Activated T-helper 1 cell treated with anti-CD3 and anti-CD28 coated beads, Interleukin-12 subunit alpha, Interleukin-12 subunit beta, Interleukin-2, Interleukin-4 antibody, amounts not matched to agents 30 ng/mL and 10 ng/mL and 1 ng/mL, durations not matched to agents 14 hours and 24 hours and 36 hours (primary cell): ENCODE data around the gene C14orf180. TPM values are rescaled to one million over a fixed set of nuclear protein-coding genes. Genes with fewer than 3 reads are reported as not detected.

Source experiments
- DNase-seq: peaks from one replicate; pipeline ENCODE4 v3.0.0; 2021; ENCODE audit warnings: low spot score
- H3K27ac Mint-ChIP-seq: one replicate; pipeline ENCODE4 v1.8.0; 2021; ENCODE audit warnings: mild to moderate bottlenecking, mixed read lengths
- H3K27me3 Mint-ChIP-seq: one replicate; pipeline ENCODE4 v1.8.0; 2022; ENCODE audit warnings: mild to moderate bottlenecking, moderate library complexity, mixed read lengths; ENCODE audit not compliant: insufficient read depth
- H3K36me3 Mint-ChIP-seq: one replicate; pipeline ENCODE4 v1.8.0; 2021; ENCODE audit warnings: low read depth, mixed read lengths
- H3K4me1 Mint-ChIP-seq: one replicate; pipeline ENCODE4 v1.8.0; 2021; ENCODE audit warnings: low read depth, mixed read lengths
- H3K4me3 Mint-ChIP-seq: one replicate; pipeline ENCODE4 v1.8.0; 2021; ENCODE audit warnings: mild to moderate bottlenecking, moderate library complexity, mixed read lengths
- H3K9me3 Mint-ChIP-seq: one replicate; pipeline ENCODE4 v1.8.0; 2021; ENCODE audit warnings: mixed read lengths
- intact Hi-C: fragments of 100-400 bp; cut with micrococcal nuclease; formaldehyde crosslinking; loops from one replicate; pipeline ENCODE4 v1.15.1; 2024
- total RNA-seq: library from RNA; stranded (reverse); gene quantifications from 2 replicates; pipeline ENCODE4 v1.2.3, GENCODE V29; 2022

The C14orf180 gene
- total RNA-seq, 1 donor from 2014 or later, result not detected

DNA sequence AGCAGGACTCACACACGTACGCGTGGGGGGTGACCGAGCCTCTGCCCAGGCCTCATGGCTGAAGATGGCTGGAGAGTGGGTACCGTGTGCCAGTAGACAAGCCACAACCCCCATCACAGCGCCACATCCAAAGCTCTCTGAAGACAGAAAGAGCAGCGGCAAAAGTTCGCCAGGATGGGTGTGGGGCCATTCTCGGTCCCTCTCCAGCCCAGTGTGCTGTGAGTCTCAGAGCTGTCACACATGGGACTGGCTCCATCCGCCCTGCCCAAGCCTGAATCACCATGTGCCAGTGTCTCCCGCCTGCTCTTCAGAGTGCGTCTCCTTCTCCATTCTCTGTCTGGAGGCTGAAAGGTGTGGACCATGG lies 19.3 kb downstream of the C14orf180 start:
- no peaks in the 10 kb centered on the region for H3K36me3 Mint-ChIP-seq
- H3K27ac Mint-ChIP-seq, result no peak overlapping the region
- no peak for DNase-seq
- H3K9me3 Mint-ChIP-seq, result no peaks in the 10 kb centered on the region
- H3K4me3 Mint-ChIP-seq, result no peak overlapping the region
- H3K4me1 Mint-ChIP-seq, result no peaks in the 10 kb centered on the region
- peaks cover 10% of the 10 kb centered on the region for H3K27me3 Mint-ChIP-seq
- intact Hi-C loops, result no loop called here

DNA sequence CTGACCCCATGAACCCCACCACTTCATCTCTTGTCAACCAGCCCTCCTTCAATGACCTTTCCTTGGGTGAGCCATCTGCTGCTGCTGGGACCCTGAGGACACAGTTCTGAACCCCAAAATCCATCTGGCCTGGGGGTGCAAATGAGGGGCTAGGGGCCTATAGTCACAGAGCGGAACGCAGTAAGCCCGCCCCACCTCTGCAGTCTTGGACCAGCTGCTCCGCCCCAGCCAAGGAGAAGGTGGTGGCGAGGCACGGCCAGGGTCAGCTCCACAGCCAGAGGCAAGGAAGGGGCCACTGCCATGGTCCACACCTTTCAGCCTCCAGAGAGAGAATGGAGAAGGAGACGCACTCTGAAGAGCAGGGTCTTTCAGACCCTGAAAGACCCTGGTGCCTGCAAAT lies 19.9 kb downstream of the C14orf180 start:
- intact Hi-C loops, result no loop called here
- DNase-seq, result no peak
- H3K36me3 Mint-ChIP-seq, result no peaks in the 10 kb centered on the region
- peaks cover 10% of the 10 kb centered on the region for H3K27me3 Mint-ChIP-seq
- no peak overlapping the region for H3K4me3 Mint-ChIP-seq
- H3K27ac Mint-ChIP-seq, result no peak overlapping the region
- H3K9me3 Mint-ChIP-seq, result no peaks in the 10 kb centered on the region
- no peaks in the 10 kb centered on the region for H3K4me1 Mint-ChIP-seq

DNA sequence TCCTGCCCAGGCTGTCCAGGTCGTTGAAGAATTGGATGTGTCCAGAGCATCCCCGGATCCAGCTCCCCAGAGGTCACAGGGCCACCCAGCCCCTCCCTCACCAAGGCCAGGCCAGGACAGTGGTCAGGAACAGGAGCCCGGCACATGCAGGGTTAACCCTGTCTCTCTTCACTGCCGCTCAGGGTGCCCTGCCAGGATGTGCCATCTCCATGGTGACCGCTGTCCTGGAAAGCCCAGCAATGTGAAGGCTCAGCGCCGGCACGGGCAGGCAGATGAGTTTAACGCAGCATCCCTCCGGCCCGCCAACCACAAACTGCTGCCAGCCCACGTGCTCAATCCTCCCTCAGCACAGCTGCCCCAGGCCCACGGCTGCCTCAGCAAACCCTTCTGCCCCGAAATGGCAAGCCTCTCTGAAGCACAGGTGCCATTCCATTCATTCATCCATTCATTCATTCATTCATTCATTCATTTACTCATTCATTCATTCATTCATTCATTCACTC lies 20.6 kb downstream of the C14orf180 start:
- Mint-ChIP-seq H3K27me3 (peaks cover 14% of the 10 kb centered on the region), H3K4me3 (no peak overlapping the region), H3K4me1 (no peaks in the 10 kb centered on the region)

DNA sequence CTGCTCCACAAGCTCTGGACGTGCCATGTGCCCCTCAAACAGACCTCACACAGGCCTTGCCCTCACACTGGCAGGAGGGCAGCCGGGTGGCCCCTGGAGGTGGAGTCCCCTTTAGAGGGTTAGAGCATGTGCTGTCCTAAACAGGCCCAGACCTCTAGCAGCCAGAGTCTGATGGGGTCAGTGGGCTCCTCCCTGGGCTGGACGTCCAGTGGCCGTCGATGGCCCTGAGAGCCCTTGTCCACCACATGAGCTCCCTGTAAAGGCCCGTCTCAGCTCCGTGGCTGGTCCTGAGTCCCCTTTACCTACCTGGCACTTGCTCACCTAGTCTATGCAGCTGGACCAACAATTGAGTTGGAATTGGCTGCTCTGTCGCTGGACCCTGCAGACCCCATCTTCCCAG lies 21.2 kb downstream of the C14orf180 start:
- Mint-ChIP-seq H3K27ac (no peak overlapping the region), H3K9me3 (no peaks in the 10 kb centered on the region), H3K36me3 (no peaks in the 10 kb centered on the region), H3K27me3 (peaks cover 20% of the 10 kb centered on the region), H3K4me3 (no peak overlapping the region), H3K4me1 (no peaks in the 10 kb centered on the region)
- intact Hi-C loops, result no loop called here
- DNase-seq, result no peak

More for the DNA sequence above, 20.6 kb downstream of the C14orf180 start:
- DNase-seq, result no peak
- Mint-ChIP-seq H3K27ac (no peak overlapping the region), H3K9me3 (no peaks in the 10 kb centered on the region), H3K36me3 (no peaks in the 10 kb centered on the region)
- intact Hi-C loops, result no loop called here

DNA sequence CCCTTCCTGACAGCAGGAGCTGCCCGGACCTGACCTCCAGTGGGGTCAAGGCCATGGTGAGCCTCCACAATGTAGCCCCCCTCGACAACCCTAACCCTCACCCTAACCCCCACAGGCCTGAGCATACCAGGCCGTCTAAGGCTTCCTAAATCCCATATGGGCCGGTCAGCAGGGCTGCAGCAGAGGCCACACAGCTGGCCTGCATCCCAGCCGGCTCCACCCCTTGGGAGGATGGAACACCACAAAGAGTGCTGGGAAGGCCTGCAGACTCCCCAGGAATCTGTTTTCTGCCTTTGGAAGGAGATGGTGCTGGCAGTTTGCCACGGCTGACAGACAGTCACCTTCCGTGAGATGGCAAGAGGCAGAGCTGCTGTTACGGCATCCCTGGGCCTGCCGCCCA lies 22.2 kb downstream of the C14orf180 start:
- DNase-seq, result no peak
- no peaks in the 10 kb centered on the region for H3K9me3 Mint-ChIP-seq
- no peaks in the 10 kb centered on the region for H3K36me3 Mint-ChIP-seq
- no peak overlapping the region for H3K27ac Mint-ChIP-seq
- no peaks in the 10 kb centered on the region for H3K4me1 Mint-ChIP-seq
- H3K4me3 Mint-ChIP-seq, result no peak overlapping the region
- intact Hi-C loops, result no loop called here
- H3K27me3 Mint-ChIP-seq, result peaks cover 28% of the 10 kb centered on the region

DNA sequence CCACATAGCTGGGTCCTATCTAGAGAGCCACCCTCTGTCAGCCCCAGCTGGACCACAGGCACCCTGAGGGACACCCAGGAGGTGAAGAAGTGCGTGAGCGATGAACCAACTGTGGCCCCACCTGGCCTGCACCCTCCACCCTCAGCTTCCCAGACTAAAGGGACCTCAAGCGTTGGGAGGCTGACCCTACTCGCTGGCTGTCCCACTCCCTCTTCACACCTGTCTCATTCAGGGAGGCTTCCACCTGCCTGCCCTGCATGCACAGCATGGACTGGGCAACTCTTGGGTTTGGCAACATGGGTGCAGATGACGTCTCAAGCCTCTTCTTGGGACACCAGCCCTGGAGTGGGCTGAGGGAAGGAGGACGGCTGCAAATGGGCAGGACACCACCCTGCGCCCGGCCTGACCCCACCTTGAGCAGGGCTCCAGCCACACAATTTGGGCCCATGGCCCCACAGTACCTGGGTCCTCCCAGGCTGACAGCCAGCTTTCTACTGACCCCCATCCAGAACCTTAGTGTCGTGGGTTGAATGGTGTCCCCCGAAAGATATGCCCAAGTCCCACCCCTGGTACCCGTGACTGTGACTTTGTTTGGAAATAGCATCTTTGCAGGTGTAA lies 22.9 kb downstream of the C14orf180 start:
- no peak for DNase-seq
- H3K36me3 Mint-ChIP-seq, result no peaks in the 10 kb centered on the region

DNA sequence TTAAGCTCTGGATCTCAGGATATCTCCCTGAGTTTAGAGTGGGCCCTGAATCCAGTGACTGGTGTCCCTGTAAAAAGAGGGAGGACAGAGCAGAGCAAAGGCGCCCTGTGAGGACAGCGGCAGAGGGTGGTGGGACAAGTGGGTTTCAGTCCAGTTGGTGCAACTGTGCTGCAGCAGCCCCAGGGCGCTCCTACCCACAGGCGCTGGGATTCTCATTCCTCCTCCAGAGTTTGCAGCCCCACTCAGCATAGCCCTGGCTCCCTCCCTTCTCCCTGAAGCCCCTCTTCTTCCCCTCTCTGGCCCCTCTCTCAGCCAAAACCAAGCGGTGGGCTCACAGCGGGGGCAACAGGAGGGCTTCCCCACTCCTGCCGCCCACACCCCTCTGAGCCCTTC lies 23.4 kb downstream of the C14orf180 start:
- no peak overlapping the region for H3K27ac Mint-ChIP-seq
- H3K4me3 Mint-ChIP-seq, result no peak overlapping the region
- H3K9me3 Mint-ChIP-seq, result no peaks in the 10 kb centered on the region
- intact Hi-C loops, result no loop called here
- H3K27me3 Mint-ChIP-seq, result peaks cover 30% of the 10 kb centered on the region
- DNase-seq, result no peak
- no peaks in the 10 kb centered on the region for H3K36me3 Mint-ChIP-seq
- H3K4me1 Mint-ChIP-seq, result no peaks in the 10 kb centered on the region

More for the DNA sequence above, 22.9 kb downstream of the C14orf180 start:
- intact Hi-C loops, result no loop called here
- H3K4me3 Mint-ChIP-seq, result no peak overlapping the region
- no peaks in the 10 kb centered on the region for H3K9me3 Mint-ChIP-seq
- no peak overlapping the region for H3K27ac Mint-ChIP-seq
- H3K4me1 Mint-ChIP-seq, result no peaks in the 10 kb centered on the region
- H3K27me3 Mint-ChIP-seq, result peaks cover 30% of the 10 kb centered on the region

DNA sequence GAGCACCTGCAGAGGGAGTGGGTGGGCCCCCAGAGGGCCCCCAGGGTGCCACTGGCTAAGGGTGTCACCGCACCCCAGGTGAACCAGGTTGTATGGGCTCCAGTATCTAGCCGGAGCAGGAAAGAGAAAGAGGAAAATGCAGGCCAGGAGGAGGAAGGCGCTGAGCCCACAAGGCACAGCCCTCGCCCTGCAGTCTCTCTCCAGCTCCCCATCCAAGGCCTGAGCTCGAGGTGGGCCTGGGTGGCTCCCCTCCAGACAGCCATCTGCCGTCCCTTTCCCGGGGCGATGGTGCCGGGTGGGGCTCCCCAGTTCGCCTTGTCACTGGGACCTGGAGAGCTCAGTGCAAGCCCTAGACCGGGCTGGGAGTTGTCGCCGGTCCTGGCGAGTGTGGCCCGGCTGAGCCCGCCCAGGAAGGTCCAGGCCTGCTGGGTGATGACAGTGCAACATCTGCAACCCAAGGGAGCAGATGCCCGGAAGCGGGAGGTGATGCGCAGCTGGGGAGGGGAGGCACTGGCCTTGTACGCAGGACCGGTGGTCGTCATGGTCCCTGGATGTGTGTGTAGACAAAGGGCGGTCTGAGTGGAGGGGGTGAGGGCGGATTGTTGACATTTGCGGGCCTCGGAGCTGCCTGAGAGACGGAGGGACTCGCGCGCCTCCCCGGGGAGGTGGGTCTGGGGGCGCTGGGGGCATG lies 24.3 kb downstream of the C14orf180 start:
- Mint-ChIP-seq H3K27ac (no peak overlapping the region), H3K9me3 (no peaks in the 10 kb centered on the region), H3K36me3 (no peaks in the 10 kb centered on the region), H3K4me3 (no peak overlapping the region), H3K27me3 (peaks cover 32% of the 10 kb centered on the region), H3K4me1 (no peaks in the 10 kb centered on the region)
- no peak for DNase-seq
- intact Hi-C loops, result no loop called here

DNA sequence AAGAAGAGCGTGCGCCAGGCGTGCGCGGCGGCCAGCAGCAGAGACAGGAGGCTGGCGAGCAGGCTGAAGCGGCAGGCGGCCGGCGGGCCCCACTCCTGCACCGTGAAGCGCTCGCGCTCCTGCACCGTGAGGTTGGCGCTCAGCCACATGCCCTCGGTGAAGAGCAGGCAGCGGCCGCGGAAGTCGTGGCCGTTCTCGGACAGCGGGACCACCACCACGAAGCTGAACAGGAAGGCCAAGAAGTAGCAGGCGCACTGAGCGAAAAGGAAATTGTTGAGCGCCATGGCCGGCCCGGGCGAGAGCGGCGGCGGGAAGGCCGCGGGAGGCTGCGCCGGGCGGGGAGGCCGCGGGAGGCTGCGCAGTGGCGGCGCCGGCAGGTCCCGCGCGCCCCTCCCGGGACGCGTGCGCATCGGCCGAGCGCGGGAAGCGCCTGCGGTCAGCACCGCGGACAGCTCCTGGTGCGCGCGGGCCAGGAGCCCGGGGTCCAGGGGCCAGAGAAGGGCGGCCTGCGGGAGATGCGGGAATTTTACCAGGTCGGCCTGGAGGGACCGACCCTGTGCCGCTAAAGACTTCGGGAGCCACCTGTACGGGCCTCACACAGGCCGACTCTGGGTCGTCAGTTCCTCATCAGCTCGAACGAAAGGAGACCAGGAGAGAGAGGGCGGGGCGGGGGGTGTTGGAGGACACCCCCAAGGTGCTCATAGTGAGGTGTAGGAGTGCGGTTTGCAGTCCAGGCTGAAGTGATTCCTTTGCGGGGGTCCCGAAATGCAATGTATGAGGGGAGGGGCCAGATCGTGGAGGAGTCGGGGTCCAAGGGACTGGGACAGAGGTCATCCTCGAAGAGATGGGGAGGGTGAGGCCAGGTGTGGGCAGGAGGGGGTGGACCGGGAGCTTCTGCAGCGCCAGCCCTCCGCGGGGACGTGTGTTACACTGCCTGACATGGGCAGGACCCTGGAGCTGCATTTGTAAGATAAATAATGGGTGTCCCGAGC lies 25.2 kb downstream of the C14orf180 start, which contains the start of gene TMEM179:
Gene TMEM179 (minus strand): TSS at position 315 of the 992 bp plus-strand sequence. CDS start 31 bp downstream, at position 284.
- Mint-ChIP-seq H3K4me1 (no peaks in the 10 kb centered on the region), H3K4me3 (no peak within 1 kb of the TSS), H3K27ac (no peak within 1 kb of the TSS), H3K9me3 (no peaks in the 10 kb centered on the region), H3K27me3 (peaks cover 29% of the 10 kb centered on the region), H3K36me3 (no peaks in the 10 kb centered on the region)
- intact Hi-C loops, result no loop called here
- DNase-seq, result no peak

DNA sequence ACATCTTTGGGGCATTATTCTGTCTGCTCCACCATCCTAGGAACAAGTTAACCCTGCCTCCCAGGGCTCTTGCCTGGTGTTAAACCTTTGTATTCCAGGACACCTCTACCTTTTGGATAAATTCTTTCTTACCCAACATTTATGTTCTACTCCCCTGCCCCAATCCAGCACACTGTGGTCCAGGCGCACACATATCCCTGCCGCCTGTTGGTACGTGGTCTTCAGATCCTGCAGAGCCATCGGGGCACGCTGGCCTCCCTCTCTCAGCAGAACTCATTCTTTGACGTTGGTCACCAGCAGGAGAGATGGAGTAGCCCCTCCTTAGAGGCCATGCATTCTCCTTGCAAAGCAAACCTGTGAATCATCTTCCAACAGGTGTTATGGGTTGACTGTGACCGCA lies 30.1 kb downstream of the C14orf180 start:
- H3K4me3 Mint-ChIP-seq, result no peak overlapping the region
- intact Hi-C loops, result no loop called here
- H3K9me3 Mint-ChIP-seq, result no peaks in the 10 kb centered on the region
- no peak for DNase-seq
- H3K36me3 Mint-ChIP-seq, result no peaks in the 10 kb centered on the region
- peaks cover 23% of the 10 kb centered on the region for H3K27me3 Mint-ChIP-seq
- no peak overlapping the region for H3K27ac Mint-ChIP-seq
- H3K4me1 Mint-ChIP-seq, result no peaks in the 10 kb centered on the region

DNA sequence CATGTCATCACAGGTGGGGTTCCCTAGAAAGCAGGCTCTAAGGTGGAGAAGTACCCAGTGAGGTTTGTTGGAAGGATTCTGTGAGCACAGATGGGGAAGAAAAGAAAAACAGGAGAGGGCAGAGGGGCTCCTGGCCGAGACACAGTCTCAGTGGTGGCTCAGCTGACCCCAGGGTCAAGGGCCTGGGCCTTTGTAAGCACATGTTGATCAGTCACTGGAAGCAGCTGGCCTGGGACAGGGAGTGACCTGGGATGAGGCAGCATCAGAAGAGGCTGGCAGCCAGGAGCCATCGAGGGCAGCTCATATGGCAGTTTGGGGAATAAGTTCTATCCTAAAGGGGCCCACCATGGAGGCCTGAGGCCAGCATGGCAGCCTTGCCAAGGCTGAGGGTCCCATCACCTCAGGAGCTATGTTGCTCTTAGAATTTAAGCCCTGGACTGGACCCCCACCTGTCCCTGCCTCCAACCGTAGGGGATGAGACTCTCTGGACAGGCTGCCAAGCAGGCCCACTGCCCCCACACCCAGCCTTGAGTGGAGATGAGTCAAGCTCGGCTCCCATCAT lies 31.3 kb downstream of the C14orf180 start:
- Mint-ChIP-seq H3K27ac (no peak overlapping the region), H3K36me3 (no peaks in the 10 kb centered on the region), H3K9me3 (no peaks in the 10 kb centered on the region), H3K27me3 (peaks cover 12% of the 10 kb centered on the region), H3K4me3 (no peak overlapping the region), H3K4me1 (no peaks in the 10 kb centered on the region)
- no peak for DNase-seq
- intact Hi-C loops, result no loop called here

DNA sequence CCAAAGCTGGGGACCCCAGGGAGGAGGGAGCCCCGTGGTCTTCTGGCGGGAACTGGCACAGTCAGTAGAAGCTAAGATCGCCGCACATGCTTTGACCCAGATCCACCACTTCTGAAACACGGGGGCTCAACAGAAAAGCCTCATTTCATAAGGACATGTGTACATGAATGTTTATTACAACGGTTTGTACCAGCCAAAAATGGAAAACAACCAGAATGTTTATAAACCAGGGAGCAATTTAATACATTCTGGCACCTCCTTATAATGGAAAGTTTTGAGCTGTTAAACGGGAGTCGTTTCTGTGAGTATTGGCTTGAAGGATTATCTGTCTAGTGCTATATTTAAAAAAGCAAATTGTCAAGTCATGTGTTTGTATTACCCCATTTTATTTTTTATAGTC lies 32.3 kb downstream of the C14orf180 start:
- Mint-ChIP-seq H3K9me3 (no peaks in the 10 kb centered on the region), H3K27ac (no peak overlapping the region), H3K27me3 (peaks cover 6% of the 10 kb centered on the region), H3K36me3 (no peaks in the 10 kb centered on the region), H3K4me3 (no peak overlapping the region), H3K4me1 (no peaks in the 10 kb centered on the region)
- no peak for DNase-seq
- intact Hi-C loops, result no loop called here
